Activated T-helper 1 cell treated with anti-CD3 and anti-CD28 coated beads, Interleukin-12 subunit alpha, Interleukin-12 subunit beta, Interleukin-2, Interleukin-4 antibody, amounts not matched to agents 30 ng/mL and 10 ng/mL and 1 ng/mL, durations not matched to agents 14 hours and 24 hours and 36 hours (primary cell): ENCODE measurements around the gene PPARA. TPM values are rescaled to one million over a fixed set of nuclear protein-coding genes. Genes with fewer than 3 reads are reported as not detected.

Source experiments
- DNase-seq: peaks from one replicate; pipeline ENCODE4 v3.0.0; 2021; ENCODE audit warnings: low spot score
- H3K27ac Mint-ChIP-seq: one replicate; pipeline ENCODE4 v1.8.0; 2021; ENCODE audit warnings: mild to moderate bottlenecking, mixed read lengths
- H3K27me3 Mint-ChIP-seq: one replicate; pipeline ENCODE4 v1.8.0; 2022; ENCODE audit warnings: mild to moderate bottlenecking, moderate library complexity, mixed read lengths; ENCODE audit not compliant: insufficient read depth
- H3K36me3 Mint-ChIP-seq: one replicate; pipeline ENCODE4 v1.8.0; 2021; ENCODE audit warnings: low read depth, mixed read lengths
- H3K4me1 Mint-ChIP-seq: one replicate; pipeline ENCODE4 v1.8.0; 2021; ENCODE audit warnings: low read depth, mixed read lengths
- H3K4me3 Mint-ChIP-seq: one replicate; pipeline ENCODE4 v1.8.0; 2021; ENCODE audit warnings: mild to moderate bottlenecking, moderate library complexity, mixed read lengths
- H3K9me3 Mint-ChIP-seq: one replicate; pipeline ENCODE4 v1.8.0; 2021; ENCODE audit warnings: mixed read lengths
- intact Hi-C: fragments of 100-400 bp; cut with micrococcal nuclease; formaldehyde crosslinking; loops from one replicate; pipeline ENCODE4 v1.15.1; 2024
- total RNA-seq: library from RNA; stranded (reverse); gene quantifications from 2 replicates; pipeline ENCODE4 v1.2.3, GENCODE V29; 2022

Gene PPARA
- total RNA-seq, 1 donor from 2014 or later = 11.6 TPM

DNA sequence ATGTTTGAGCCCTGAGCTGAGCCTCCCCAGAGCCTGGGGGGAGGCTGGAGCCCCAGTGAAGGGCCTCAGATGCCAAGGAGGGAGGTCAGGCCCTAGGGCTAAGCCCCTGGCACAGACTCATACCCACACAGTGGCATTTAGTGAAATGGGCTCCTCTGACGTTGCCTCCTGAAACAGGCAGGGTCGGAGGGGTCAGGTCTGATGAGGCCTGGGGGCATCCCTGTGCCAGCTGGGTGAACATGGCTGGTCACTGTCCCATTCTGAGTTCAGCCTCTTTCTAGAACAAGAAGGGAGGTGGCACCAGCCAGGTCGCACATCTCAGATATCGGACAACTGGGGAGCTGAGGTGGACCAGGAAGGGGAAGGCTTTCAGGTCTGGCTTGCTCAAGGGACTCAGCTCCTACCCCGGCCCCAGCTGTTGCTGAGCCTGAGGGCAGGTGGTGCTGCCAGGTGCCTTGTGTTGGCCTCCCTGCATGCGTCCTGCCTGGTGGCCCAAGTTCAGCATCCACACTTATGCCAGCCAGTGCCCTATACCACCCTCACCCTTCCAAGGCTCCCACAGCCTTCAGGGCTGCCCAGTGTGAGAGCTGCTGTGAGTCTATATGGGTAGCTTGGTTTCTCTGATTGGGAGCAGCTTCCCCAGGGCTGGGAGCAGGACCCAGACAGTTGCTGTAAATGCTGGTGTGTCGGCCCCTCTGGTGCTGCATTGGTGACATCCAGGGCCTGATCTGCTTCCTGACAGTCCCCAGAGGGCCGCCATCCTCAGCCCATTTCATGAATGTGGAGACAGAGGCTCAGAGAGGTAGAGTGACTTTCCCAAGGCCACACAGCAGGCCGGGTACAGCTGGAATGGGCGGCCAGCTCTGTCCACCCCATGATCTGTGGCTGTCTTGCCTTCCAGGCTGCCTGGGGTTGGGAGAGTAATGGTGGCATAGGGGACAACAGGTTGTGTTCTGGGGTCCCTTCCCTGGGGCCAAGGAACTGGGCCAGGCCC, 32.8 kb upstream of the PPARA start:
- H3K9me3 Mint-ChIP-seq = no peaks in the 10 kb centered on the region
- intact Hi-C loops = loop anchor here (5.0 kb wide), 1 partner anchor 45 kb away; no protein-coding TSS in a partner anchor
- no peaks in the 10 kb centered on the region for H3K4me1 Mint-ChIP-seq
- H3K36me3 Mint-ChIP-seq = no peaks in the 10 kb centered on the region
- no peak for DNase-seq
- peaks cover 2% of the 10 kb centered on the region for H3K27me3 Mint-ChIP-seq
- no peak overlapping the region for H3K4me3 Mint-ChIP-seq
- H3K27ac Mint-ChIP-seq = no peak overlapping the region

DNA sequence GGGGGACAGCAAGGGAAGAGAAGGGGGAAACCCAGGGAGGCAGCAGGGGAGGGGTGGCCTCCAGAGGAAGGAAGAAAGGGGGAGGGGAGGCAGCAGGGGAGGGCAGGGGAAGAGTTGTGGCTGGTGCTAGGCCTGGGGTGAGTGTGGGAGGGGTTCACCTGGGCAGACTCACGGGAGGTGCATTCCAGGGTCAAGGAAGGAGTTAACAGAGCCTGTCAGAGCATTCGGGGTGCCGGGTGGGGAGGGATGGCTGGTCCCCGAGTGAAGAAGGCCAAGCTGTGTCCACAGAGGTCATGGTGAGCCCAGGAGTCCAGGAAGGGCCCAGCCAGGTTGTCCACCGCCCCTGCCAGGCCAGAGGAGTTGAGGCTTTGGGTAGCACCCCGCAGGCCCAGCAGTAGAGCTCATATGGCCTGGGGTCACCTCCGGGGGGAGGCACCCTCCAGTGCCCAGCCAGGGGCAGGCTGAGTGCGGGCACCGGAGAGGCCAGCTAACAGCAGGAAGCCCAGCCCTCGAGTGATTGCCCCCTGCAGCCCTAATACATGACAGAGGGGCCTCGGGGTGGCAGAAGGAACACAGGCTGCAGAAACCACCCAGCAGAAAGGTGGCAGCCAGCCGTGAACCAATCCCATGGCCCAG, 31.1 kb upstream of the PPARA start:
- no peak overlapping the region for H3K4me3 Mint-ChIP-seq
- H3K36me3 Mint-ChIP-seq = no peaks in the 10 kb centered on the region
- H3K27ac Mint-ChIP-seq = no peak overlapping the region
- H3K4me1 Mint-ChIP-seq = no peaks in the 10 kb centered on the region
- peaks cover 2% of the 10 kb centered on the region for H3K27me3 Mint-ChIP-seq
- intact Hi-C loops = loop anchor here (5.0 kb wide), 1 partner anchor 47 kb away; no protein-coding TSS in a partner anchor
- DNase-seq = no peak
- H3K9me3 Mint-ChIP-seq = no peaks in the 10 kb centered on the region

DNA sequence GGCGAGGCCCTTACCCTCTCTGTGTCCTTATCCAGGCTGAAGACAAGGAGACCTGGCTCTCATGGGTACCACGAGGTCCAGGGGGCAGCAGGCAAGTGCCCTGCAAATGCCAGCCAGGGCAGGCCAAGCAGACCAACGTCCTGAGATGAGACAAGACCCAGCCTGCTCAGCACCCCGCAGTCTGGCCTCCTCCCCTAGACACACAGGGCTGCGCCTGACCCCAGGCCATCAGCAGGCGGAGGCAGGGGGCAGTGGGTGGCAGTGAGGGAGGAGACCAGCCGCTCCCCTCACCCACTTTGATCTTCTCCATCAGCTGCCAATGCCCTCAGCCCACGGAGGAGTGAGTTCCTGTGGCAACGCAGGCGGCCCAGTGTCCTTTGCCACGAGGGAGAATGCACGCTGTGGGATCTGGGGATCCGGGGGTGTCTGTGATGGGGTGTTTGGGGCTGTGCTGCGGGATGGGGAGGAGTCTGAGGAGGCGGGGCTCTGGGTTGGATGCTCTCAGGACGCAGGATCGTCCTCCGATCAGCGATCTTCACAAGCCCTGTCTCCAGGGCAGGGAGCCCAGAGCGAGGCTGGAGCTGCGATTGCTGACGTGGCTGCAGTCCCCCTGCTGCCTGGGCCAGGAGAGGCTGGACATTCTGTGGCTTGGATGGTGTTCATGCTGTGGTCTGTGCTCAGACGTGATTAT, 30.5 kb upstream of the PPARA start:
- no peaks in the 10 kb centered on the region for H3K36me3 Mint-ChIP-seq
- intact Hi-C loops = loop anchor here (5.0 kb wide), 2 partner anchors 48 to 422 kb away; no protein-coding TSS in a partner anchor
- H3K9me3 Mint-ChIP-seq = no peaks in the 10 kb centered on the region
- H3K4me3 Mint-ChIP-seq = no peak overlapping the region
- H3K27me3 Mint-ChIP-seq = peaks cover 2% of the 10 kb centered on the region
- no peak overlapping the region for H3K27ac Mint-ChIP-seq
- H3K4me1 Mint-ChIP-seq = no peaks in the 10 kb centered on the region
- no peak for DNase-seq

DNA sequence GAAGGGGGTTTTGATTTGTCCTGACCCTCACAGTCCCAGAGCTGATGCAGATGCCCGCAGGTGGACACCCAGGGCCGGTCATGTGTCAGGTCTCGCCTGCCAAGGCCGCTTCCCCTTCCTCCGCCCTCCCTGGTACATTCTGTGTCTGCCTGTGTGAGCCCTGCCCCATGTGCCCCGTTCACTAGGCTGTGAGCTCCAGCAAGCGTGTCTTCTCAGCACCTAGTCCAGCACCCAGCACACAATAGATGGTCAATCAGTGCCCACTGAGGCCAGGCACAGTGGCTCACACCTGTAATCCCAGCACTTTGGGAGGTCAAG, 29.9 kb upstream of the PPARA start:
- intact Hi-C loops = loop anchor here (5.0 kb wide), 1 partner anchor 422 kb away; no protein-coding TSS in a partner anchor
- Mint-ChIP-seq H3K36me3 (no peaks in the 10 kb centered on the region), H3K9me3 (no peaks in the 10 kb centered on the region), H3K27me3 (peaks cover 2% of the 10 kb centered on the region), H3K4me3 (no peak overlapping the region), H3K27ac (no peak overlapping the region), H3K4me1 (no peaks in the 10 kb centered on the region)
- DNase-seq = no peak

DNA sequence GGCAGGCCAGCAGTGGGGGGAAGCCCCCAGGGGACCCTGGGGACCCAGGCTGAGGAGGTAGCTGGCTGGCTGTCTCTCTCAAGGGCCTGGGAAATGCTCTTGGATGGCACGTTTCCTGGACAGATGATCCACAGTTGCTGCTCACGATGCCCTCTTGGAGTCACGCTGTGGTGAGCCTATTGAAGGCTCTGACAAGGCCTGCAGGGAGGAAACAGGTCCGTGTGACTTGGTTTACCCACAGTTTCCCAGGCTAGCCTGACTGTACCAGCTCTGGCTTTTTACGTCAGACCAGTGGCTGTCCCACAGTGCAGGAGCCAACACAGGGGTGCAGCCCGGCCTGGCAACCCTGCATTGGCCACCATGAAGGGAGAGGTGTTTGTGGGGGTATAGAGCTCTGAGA, 29.2 kb upstream of the PPARA start:
- Mint-ChIP-seq H3K4me1 (no peaks in the 10 kb centered on the region), H3K27me3 (peaks cover 2% of the 10 kb centered on the region), H3K27ac (no peak overlapping the region), H3K4me3 (no peak overlapping the region), H3K36me3 (no peaks in the 10 kb centered on the region), H3K9me3 (no peaks in the 10 kb centered on the region)
- DNase-seq = no peak
- intact Hi-C loops = loop anchor here (5.0 kb wide), 1 partner anchor 421 kb away; no protein-coding TSS in a partner anchor

DNA sequence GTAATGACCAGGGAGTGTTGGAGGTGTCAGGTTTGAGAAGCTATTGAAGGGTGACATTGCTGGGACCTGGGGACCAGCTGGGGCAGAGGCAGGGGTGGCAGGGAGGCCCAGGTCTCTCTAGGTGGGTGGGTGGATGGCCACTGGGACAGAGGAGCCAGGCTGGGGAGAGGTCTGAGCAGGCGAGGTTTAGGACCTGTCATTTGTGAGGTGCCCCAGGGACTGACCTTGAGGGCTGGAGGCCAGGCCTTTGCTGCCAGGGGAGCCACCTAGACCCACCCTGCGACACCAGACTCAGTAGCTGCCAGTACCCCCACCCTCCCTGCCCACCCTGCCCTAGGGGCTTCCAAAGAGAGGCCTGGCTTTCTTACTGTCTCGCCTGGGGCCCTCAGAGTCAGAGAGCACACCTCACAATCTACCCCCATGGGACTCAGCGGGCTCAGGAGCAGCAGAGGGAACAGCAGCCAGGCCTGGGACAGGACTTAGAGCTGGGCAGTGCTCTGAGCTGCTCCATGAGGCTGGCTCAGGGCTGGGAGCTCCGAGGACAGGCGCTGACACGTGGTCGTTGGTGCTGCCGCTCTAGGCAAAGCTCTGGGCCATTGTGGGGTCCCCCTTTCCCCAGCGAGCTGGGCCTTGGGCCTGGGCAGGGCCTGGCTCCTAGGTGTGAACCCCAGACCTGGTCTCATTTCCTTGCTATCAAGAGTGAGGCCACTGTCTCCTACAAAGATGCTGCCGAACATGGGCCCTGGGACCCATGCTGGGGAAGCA, 28.6 kb upstream of the PPARA start:
- H3K9me3 Mint-ChIP-seq = no peaks in the 10 kb centered on the region
- H3K4me3 Mint-ChIP-seq = no peak overlapping the region
- no peaks in the 10 kb centered on the region for H3K36me3 Mint-ChIP-seq
- H3K4me1 Mint-ChIP-seq = no peaks in the 10 kb centered on the region
- intact Hi-C loops = loop anchor here (1.0 to 5.0 kb wide), 4 partner anchors 30 to 421 kb away; partner anchors contain the start of gene GTSE1
- H3K27me3 Mint-ChIP-seq = peaks cover 2% of the 10 kb centered on the region
- no peak overlapping the region for H3K27ac Mint-ChIP-seq
- DNase-seq = no peak

DNA sequence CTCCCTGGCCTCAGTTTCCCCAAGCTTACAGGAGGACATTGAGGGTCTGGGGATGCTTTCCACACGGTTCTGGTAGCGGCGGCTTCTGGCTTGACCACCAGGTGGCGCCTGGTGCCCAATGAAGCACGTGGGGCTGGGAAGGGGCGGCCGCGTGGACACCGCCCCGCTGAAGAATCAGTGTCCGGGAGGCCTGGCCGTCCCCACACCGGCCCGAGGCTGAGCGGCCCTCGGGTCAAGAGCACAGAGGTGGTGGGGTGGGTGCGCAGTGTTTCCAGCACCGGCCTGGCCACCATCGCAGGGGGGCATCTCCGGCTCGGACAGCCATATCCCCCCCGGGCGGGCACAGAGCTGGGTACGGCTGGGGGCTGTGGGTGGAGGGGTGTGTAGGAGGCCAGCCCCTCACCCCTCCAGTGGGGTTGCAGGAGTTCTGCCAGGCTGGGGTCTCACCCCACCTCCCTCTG, 27.8 kb upstream of the PPARA start:
- intact Hi-C loops = loop anchor here (1.0 to 5.0 kb wide), 4 partner anchors 29 to 420 kb away; partner anchors contain the start of gene GTSE1
- Mint-ChIP-seq H3K27ac (no peak overlapping the region), H3K4me3 (no peak overlapping the region), H3K4me1 (no peaks in the 10 kb centered on the region), H3K27me3 (peaks cover 2% of the 10 kb centered on the region), H3K9me3 (no peaks in the 10 kb centered on the region), H3K36me3 (no peaks in the 10 kb centered on the region)
- DNase-seq = peak; percentile 56

DNA sequence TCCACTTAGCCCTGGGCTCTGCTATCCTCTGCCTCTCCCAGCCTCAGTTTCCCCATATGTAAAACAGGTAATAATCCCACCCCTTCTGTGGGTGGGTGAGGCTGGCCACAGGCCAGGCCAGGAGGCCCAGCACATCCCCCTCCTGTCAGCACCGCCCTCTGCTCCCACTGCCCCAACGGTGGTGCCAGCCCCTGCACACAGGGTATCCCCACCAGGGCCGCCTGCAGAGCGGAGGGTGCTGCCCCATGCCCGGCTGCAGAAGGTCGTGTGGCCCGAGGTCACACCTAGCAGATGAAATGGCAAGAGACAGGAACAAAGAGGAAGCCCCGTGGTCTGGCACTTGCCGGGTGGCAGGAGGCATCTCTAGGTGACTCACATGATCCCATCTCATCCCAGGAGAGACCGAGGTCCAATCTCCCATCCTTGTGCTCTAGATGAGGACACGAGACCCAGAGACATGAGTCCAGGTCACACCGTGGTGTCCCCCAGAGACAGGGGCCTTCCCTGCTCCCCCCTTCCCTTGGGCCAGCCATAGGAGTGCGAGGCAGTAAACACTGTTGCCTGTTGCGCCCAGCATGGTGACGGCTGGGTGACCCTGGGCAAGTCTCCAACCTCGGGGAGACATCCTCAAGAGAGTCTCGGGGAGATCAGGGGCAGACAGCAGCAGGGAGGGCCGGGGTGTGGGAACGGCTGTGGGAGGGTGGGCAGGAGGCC, 27.2 kb upstream of the PPARA start:
- H3K36me3 Mint-ChIP-seq = no peaks in the 10 kb centered on the region
- intact Hi-C loops = loop anchor here (1.0 to 5.0 kb wide), 4 partner anchors 28 to 419 kb away; partner anchors contain the start of gene GTSE1
- peaks cover 2% of the 10 kb centered on the region for H3K27me3 Mint-ChIP-seq
- no peak overlapping the region for H3K27ac Mint-ChIP-seq
- no peaks in the 10 kb centered on the region for H3K4me1 Mint-ChIP-seq
- H3K4me3 Mint-ChIP-seq = no peak overlapping the region
- no peak for DNase-seq
- no peaks in the 10 kb centered on the region for H3K9me3 Mint-ChIP-seq

DNA sequence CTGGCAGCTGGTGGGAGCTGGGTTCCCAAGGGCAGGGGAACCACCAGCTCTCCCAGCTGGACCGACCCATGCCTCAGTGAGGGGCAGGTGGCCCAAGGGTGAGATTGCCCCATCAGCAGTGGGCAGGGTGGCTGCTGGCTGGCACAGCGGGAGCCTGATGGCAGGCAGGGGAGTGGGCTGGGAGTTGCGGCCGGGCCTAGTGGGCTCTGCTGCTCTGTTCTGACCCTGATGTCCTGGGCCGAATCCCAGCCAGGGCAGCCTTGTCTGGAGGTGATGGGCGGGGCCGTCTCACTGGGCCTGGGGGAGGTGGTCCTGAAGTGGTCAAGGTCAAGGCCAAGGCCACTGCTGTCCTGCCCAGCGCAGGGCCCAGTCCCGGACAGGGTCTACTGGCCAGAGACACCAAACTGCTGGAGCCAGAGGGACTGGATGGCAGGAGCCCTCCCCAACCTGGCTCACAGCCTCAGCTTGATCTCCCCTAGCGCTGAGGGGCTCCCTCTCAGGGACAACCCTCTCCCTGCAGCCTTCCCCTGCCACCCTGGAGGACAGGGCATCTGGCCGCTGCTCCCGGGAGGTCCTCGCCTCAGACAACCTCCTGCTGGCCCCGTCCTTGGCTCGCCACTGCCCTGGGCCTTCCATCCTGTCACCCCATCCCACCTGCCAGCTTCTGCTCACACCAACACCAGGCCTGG, 26.5 kb upstream of the PPARA start:
- intact Hi-C loops = loop anchor here (5.0 kb wide), 1 partner anchor 418 kb away; no protein-coding TSS in a partner anchor
- Mint-ChIP-seq H3K9me3 (no peaks in the 10 kb centered on the region), H3K4me3 (no peak overlapping the region), H3K36me3 (no peaks in the 10 kb centered on the region), H3K27ac (no peak overlapping the region), H3K4me1 (no peaks in the 10 kb centered on the region), H3K27me3 (no peaks in the 10 kb centered on the region)
- DNase-seq = no peak

DNA sequence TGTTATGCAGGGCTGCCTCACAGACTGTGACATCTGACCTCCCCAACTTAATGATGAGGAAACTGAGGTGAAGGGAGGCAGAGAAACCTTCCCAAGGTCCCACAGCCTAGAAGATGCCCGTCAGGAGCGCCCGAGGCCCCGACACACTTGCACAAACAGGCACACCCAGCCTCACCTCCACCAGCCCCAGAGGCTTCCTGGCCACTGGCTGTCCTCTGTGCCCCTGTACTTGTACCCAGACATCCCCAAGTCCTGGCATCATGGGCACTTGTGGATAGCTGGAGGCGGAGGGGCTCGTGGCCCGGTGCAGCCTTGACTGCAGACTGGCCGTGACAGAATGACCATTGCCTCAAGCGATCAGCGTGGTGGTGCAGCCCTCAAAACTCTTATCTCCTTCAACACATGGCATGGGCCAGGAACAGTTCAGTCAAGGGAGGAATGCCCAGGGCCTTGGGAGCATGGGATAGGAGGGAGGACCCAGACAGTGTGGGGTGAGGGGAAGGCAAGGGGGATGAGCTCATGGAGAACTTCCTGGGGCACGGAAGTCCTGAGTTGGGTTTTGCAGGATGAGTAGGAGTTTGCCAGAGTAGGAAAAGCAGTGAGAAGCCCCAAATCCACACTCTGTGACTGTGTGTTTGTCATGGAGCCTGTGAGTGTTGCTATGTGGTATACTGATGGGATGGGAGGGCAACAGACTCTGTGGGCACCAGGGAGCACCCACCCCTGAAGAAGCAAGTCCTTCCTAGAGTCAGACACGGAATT, 25.8 kb upstream of the PPARA start:
- no peaks in the 10 kb centered on the region for H3K36me3 Mint-ChIP-seq
- no peaks in the 10 kb centered on the region for H3K27me3 Mint-ChIP-seq
- H3K4me3 Mint-ChIP-seq = no peak overlapping the region
- no peaks in the 10 kb centered on the region for H3K9me3 Mint-ChIP-seq
- DNase-seq = no peak
- no peak overlapping the region for H3K27ac Mint-ChIP-seq
- H3K4me1 Mint-ChIP-seq = no peaks in the 10 kb centered on the region
- intact Hi-C loops = loop anchor here (5.0 kb wide), 1 partner anchor 418 kb away; no protein-coding TSS in a partner anchor

DNA sequence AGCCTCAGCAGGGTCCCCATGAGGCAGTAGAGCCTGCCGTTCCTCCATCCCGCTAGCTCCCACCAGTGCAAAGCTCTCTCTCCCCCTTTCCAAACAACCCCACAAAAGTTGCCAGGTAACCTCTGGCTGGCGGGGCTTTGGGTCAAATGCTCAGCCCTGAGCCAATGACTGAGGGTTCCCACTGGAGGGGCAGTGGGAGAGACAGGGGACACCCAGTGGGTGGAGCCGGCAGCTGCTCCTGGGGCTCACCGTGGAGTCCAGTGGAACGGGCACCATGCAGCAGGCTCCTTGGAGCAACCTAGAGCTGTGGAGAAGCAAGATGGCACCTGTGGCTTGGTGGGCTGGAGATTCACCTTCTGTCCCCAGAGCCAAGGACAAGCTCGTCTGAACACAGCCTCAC, 25.0 kb upstream of the PPARA start:
- intact Hi-C loops = no loop called here
- no peaks in the 10 kb centered on the region for H3K36me3 Mint-ChIP-seq
- no peak for DNase-seq
- no peak overlapping the region for H3K27ac Mint-ChIP-seq
- H3K27me3 Mint-ChIP-seq = no peaks in the 10 kb centered on the region
- H3K9me3 Mint-ChIP-seq = no peaks in the 10 kb centered on the region
- no peak overlapping the region for H3K4me3 Mint-ChIP-seq
- H3K4me1 Mint-ChIP-seq = no peaks in the 10 kb centered on the region
